ENCODE results near the gene LY9.
A peak's percentile ranks its signal among the peaks of the same experiment; 100 is the strongest.

The LY9 gene

DNA sequence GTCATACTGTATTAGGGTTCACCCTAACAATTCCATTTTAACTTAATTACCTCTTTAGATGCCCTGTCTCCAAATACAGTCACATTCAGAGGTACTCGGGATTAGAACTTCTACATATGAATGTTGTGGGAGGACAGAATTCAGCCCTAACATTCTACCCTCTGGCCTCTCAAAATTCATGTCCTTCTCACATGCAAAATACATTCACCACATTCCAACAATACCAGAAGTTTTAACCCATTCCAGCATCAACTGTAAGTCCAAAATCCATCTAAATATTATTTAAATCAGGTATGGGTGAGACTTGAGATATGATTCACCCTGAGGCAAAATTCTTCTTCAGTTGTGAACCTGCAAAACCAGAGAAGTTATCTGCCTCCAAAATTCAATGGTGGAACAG lies 14.5 kb downstream of the LY9 start:
- Histone ChIP-seq H3K27ac (ENCODE audit: low read length) (no peak overlapping the region), H3K27me3 (ENCODE audit: insufficient read depth, low read length) (no peaks in the 10 kb centered on the region), H3K9ac (ENCODE audit: low read depth, low read length) (0 out of 2 replicates have a peak overlapping the region, but pooled peaks have one; percentile 60), H3K4me1 (ENCODE audit: insufficient read depth, low read length) (peaks cover 20% of the 10 kb centered on the region), H3K4me3 (ENCODE audit: low read length) (peak overlapping the region; percentile 31; the same call in 1 of the 2 replicates), H3K36me3 (ENCODE audit: insufficient read depth, low read depth, low read length) (no peaks in the 10 kb centered on the region), H3K9me3 (ENCODE audit: insufficient read depth, low read depth, low read length) (no peaks in the 10 kb centered on the region)

DNA sequence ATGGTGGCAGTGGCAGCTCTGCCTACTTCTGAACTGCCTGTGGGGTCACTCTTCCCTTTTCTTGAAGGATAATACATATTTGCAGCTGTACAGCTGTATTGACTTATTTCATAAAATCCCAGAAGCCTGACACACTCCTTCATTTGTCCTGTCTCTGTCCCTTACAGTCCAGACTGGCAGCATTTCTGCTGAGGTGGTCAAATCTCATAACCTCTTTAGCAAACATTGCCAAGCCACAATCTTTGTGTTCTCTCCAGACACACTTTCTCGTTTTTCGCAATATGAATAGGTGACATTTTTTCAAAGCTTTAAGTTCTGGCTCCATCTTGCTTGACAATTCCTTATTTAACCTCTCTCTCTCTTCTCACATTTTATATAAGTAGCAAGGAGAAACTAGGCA lies 15.2 kb downstream of the LY9 start:
- Histone ChIP-seq H3K36me3 (ENCODE audit: insufficient read depth, low read depth, low read length) (no peaks in the 10 kb centered on the region), H3K4me3 (ENCODE audit: low read length) (no peak overlapping the region), H3K9ac (ENCODE audit: low read depth, low read length) (no peak overlapping the region), H3K9me3 (ENCODE audit: insufficient read depth, low read depth, low read length) (no peaks in the 10 kb centered on the region), H3K27ac (ENCODE audit: low read length) (no peak overlapping the region), H3K4me1 (ENCODE audit: insufficient read depth, low read length) (peaks cover 20% of the 10 kb centered on the region), H3K27me3 (ENCODE audit: insufficient read depth, low read length) (no peaks in the 10 kb centered on the region)

DNA sequence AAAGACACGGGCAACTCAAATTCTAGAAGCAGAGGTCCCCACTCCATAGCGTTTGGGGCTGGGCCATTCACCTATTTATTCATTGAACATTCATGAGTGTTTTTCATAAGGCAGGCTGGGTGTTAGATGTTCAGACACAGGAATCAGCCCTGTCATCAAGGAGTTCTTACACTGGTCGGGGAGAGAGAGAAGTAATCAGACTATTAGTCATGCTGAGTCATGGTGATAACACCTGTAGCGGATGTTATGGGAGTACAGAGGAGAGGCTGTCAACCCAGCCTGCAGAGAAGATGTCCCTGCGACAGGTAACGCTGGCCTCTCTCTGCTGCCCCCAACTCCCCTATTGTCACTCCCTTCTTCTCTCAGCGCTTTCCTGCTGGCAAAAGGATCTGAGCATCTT lies 17.2 kb downstream of the LY9 start:
- no peaks in the 10 kb centered on the region for H3K36me3 ChIP-seq (ENCODE audit: insufficient read depth, low read depth, low read length)
- no peaks in the 10 kb centered on the region for H3K27me3 ChIP-seq (ENCODE audit: insufficient read depth, low read length)
- H3K4me1 ChIP-seq (ENCODE audit: insufficient read depth, low read length): peaks cover 25% of the 10 kb centered on the region
- H3K27ac ChIP-seq (ENCODE audit: low read length): no peak overlapping the region
- H3K4me3 ChIP-seq (ENCODE audit: low read length): no peak overlapping the region
- no peak overlapping the region for H3K9ac ChIP-seq (ENCODE audit: low read depth, low read length)
- no peaks in the 10 kb centered on the region for H3K9me3 ChIP-seq (ENCODE audit: insufficient read depth, low read depth, low read length)

DNA sequence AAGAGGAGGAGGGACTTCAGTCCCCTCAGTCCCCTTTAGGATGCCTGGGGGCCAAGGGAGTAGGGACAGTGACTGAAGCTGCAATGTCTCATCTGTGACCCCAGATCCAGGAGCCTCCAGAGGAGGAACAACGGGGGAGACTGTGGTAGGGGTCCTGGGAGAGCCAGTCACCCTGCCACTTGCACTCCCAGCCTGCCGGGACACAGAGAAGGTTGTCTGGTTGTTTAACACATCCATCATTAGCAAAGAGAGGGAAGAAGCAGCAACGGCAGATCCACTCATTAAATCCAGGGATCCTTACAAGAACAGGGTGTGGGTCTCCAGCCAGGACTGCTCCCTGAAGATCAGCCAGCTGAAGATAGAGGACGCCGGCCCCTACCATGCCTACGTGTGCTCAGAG lies 18.3 kb downstream of the LY9 start:
- Histone ChIP-seq H3K4me1 (ENCODE audit: insufficient read depth, low read length) (peaks cover 28% of the 10 kb centered on the region), H3K9ac (ENCODE audit: low read depth, low read length) (no peak overlapping the region), H3K36me3 (ENCODE audit: insufficient read depth, low read depth, low read length) (no peaks in the 10 kb centered on the region), H3K27ac (ENCODE audit: low read length) (no peak overlapping the region), H3K27me3 (ENCODE audit: insufficient read depth, low read length) (no peaks in the 10 kb centered on the region), H3K4me3 (ENCODE audit: low read length) (no peak overlapping the region), H3K9me3 (ENCODE audit: insufficient read depth, low read depth, low read length) (no peaks in the 10 kb centered on the region)

DNA sequence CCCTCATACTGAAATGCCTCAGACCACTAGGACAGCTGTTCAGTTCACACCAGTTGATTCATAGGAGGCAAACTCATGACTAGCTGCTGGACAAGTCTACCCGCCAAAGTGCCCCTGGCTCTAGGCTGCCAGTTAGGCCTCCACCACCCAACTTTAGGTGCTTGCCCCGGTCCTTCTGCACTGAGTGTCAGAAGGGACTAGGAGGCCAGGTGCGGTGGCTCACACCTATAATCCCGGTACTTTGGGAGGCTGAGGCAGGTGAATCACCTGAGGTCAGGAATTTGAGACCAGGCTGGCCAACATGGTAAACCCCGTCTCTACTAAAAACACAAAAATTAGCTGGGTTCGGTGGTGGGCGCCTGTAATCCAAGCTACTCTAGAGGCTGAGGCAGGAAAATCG lies 18.9 kb downstream of the LY9 start:
- Histone ChIP-seq H3K4me1 (ENCODE audit: insufficient read depth, low read length) (peaks cover 25% of the 10 kb centered on the region), H3K9ac (ENCODE audit: low read depth, low read length) (no peak overlapping the region), H3K36me3 (ENCODE audit: insufficient read depth, low read depth, low read length) (no peaks in the 10 kb centered on the region), H3K9me3 (ENCODE audit: insufficient read depth, low read depth, low read length) (no peaks in the 10 kb centered on the region), H3K27ac (ENCODE audit: low read length) (no peak overlapping the region), H3K27me3 (ENCODE audit: insufficient read depth, low read length) (no peaks in the 10 kb centered on the region), H3K4me3 (ENCODE audit: low read length) (no peak overlapping the region)

DNA sequence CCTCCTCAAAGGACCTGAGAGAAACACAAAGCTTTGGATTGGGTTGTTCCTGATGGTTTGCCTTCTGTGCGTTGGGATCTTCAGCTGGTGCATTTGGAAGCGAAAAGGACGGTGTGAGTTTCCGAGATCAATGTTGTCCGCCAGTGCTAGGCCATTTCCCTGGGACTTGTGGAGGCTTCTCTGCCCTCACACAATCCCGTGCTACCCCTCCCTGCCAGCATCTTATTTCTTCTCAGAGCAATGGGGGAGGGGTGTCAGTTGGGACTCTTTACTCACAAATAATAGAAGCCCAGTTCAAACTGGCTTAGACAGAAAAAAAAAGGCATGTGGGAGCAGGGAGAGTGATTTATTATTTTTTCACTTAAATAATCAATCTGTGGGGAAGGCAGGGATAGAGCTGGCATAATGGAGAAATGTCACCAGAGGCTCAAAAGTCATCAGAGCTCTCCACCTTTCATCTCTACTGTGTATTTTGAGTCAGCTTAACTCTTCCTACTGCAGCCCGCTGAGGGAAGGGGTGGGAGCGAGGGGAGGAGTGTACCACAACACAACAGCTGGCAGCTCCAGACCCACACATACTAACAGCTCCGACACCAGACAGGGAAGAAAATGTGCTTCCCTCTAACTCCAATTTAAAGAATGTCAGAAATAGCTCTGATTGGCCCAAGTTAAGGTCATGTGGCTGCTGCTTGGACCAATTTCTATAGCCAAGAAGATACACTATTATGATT lies 22.4 kb downstream of the LY9 start:
- Histone ChIP-seq H3K27me3 (ENCODE audit: insufficient read depth, low read length) (no peaks in the 10 kb centered on the region), H3K9me3 (ENCODE audit: insufficient read depth, low read depth, low read length) (no peaks in the 10 kb centered on the region), H3K36me3 (ENCODE audit: insufficient read depth, low read depth, low read length) (no peaks in the 10 kb centered on the region), H3K4me3 (ENCODE audit: low read length) (no peak overlapping the region), H3K4me1 (ENCODE audit: insufficient read depth, low read length) (peaks cover 10% of the 10 kb centered on the region; the same call in 1 of the 2 replicates), H3K27ac (ENCODE audit: low read length) (no peak overlapping the region), H3K9ac (ENCODE audit: low read depth, low read length) (no peak overlapping the region)

DNA sequence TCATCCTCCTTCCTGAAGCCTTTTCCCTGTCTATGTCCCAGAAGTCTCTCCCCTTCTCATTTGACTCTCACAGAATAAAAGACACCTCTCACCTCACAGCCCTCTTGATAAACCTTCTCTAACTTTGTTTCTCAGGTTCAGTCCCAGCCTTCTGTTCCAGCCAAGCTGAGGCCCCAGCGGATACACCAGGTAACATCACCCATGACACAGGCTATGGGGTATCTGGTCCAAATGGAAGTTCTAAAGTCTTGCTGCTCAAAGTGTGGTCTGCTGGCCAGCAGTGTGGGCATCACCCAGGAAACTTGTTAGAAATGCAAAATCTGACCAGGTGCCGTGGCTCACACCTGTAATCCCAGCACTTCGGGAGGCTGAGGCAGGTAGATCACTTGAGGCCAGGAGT lies 23.2 kb downstream of the LY9 start:
- no peaks in the 10 kb centered on the region for H3K36me3 ChIP-seq (ENCODE audit: insufficient read depth, low read depth, low read length)
- H3K4me1 ChIP-seq (ENCODE audit: insufficient read depth, low read length): peaks cover 10% of the 10 kb centered on the region; the same call in 1 of the 2 replicates
- H3K9ac ChIP-seq (ENCODE audit: low read depth, low read length): no peak overlapping the region

DNA sequence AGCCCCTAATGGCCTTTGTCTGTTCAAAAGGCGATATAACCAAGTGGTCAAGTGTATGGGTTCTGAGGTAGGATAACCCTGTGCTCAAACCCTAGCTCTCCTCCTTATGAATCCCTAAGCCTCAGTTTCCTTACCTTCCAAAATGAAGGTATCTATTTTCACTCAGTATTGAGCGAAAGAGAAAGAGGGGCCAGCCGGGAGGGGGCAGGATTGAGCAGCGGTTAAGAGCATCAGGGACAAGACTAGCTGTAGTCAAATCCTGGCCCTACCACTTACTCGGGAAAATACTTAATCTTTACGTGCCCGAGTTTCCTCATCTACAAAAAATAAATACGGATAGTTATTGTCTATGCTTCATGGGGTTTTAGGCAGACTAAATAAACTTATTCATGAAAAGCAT lies 25.7 kb downstream of the LY9 start:
- Histone ChIP-seq H3K9me3 (ENCODE audit: insufficient read depth, low read depth, low read length) (no peaks in the 10 kb centered on the region), H3K36me3 (ENCODE audit: insufficient read depth, low read depth, low read length) (no peaks in the 10 kb centered on the region), H3K4me1 (ENCODE audit: insufficient read depth, low read length) (peaks cover 10% of the 10 kb centered on the region; the same call in 1 of the 2 replicates), H3K27ac (ENCODE audit: low read length) (no peak overlapping the region), H3K27me3 (ENCODE audit: insufficient read depth, low read length) (no peaks in the 10 kb centered on the region), H3K4me3 (ENCODE audit: low read length) (no peak overlapping the region), H3K9ac (ENCODE audit: low read depth, low read length) (no peak overlapping the region)

More for the DNA sequence above, 23.2 kb downstream of the LY9 start:
- no peak overlapping the region for H3K4me3 ChIP-seq (ENCODE audit: low read length)
- no peaks in the 10 kb centered on the region for H3K9me3 ChIP-seq (ENCODE audit: insufficient read depth, low read depth, low read length)
- H3K27ac ChIP-seq (ENCODE audit: low read length): no peak overlapping the region
- no peaks in the 10 kb centered on the region for H3K27me3 ChIP-seq (ENCODE audit: insufficient read depth, low read length)

DNA sequence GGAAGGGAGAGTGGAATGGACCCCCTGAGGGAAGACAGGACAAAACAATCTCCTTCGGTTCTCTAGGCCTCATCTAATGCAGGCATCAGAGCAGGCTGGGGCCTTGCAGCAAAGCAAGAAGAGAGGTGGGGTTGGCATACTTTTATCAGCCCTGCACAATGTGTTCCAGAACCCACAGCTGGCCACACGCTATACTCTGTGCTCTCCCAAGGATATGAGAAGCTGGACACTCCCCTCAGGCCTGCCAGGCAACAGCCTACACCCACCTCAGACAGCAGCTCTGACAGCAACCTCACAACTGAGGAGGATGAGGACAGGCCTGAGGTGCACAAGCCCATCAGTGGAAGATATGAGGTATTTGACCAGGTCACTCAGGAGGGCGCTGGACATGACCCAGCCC lies 27.3 kb downstream of the LY9 start:
- Histone ChIP-seq H3K9ac (ENCODE audit: low read depth, low read length) (no peak overlapping the region), H3K9me3 (ENCODE audit: insufficient read depth, low read depth, low read length) (no peaks in the 10 kb centered on the region), H3K27me3 (ENCODE audit: insufficient read depth, low read length) (no peaks in the 10 kb centered on the region), H3K27ac (ENCODE audit: low read length) (no peak overlapping the region), H3K36me3 (ENCODE audit: insufficient read depth, low read depth, low read length) (no peaks in the 10 kb centered on the region), H3K4me3 (ENCODE audit: low read length) (no peak overlapping the region), H3K4me1 (ENCODE audit: insufficient read depth, low read length) (peaks cover 4% of the 10 kb centered on the region; the same call in 1 of the 2 replicates)

DNA sequence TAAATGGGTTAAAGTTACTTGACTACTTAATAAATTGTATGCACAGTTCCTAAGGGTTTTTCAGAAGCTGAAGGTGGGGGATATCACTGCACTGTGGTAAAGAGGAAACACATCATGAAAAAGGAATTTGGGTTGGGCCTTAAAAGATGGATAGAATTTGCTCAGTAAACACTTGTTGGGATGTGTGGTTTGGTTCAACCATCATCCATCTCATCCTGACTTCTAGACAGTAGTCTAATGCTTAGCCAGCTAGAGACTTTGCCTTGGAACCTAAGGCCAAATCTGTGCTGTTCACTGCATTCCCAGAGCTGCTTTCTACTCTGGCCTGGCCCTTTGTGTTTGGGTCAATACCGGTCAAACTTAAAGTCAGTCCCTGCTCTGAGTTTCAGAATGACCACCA lies 30.6 kb downstream of the LY9 start:
- Histone ChIP-seq H3K9me3 (ENCODE audit: insufficient read depth, low read depth, low read length) (no peaks in the 10 kb centered on the region), H3K27ac (ENCODE audit: low read length) (no peak overlapping the region), H3K36me3 (ENCODE audit: insufficient read depth, low read depth, low read length) (no peaks in the 10 kb centered on the region), H3K9ac (ENCODE audit: low read depth, low read length) (no peak overlapping the region), H3K27me3 (ENCODE audit: insufficient read depth, low read length) (no peaks in the 10 kb centered on the region), H3K4me3 (ENCODE audit: low read length) (no peak overlapping the region), H3K4me1 (ENCODE audit: insufficient read depth, low read length) (no peaks in the 10 kb centered on the region)

DNA sequence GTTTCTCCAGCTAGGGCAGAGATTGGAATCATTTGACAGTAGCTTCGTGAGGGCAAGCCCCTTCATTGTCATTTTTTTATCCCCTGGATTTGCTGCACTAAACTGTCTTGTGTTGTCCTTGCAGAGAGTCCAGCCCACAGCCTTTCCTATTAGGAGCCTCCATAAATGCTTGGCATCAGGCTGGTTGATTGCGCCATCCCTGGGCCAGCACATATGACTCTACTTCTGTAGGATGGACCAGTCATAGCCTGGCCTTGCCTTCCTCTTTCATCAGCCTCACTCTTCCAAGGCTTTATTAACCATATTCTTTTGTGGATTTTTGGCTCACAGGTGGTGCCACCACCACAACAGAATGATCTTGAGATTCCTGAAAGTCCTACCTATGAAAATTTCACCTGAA lies 31.4 kb downstream of the LY9 start:
- Histone ChIP-seq H3K4me3 (ENCODE audit: low read length) (no peak overlapping the region), H3K27ac (ENCODE audit: low read length) (no peak overlapping the region), H3K4me1 (ENCODE audit: insufficient read depth, low read length) (no peaks in the 10 kb centered on the region), H3K9ac (ENCODE audit: low read depth, low read length) (no peak overlapping the region), H3K9me3 (ENCODE audit: insufficient read depth, low read depth, low read length) (no peaks in the 10 kb centered on the region), H3K36me3 (ENCODE audit: insufficient read depth, low read depth, low read length) (no peaks in the 10 kb centered on the region), H3K27me3 (ENCODE audit: insufficient read depth, low read length) (no peaks in the 10 kb centered on the region)

DNA sequence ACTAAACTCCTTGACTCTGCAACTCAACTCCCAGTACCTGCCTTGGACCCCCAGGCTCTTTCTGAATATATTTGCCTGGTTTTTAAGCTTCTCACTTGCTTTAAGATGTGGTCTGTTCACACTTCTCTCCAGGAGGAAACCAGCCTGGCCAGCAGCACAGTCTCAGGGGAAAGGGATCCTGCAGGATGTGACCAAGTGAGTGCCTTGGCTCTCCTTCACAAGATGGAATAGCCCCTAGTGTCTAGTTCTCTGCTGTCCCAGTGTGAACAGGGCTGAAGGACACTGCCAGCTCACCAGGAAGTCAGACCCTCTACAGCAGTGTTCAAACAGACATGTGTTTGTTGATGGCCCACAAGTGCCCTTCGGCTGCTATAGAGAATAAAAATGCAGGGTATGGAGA lies 33.8 kb downstream of the LY9 start:
- Histone ChIP-seq H3K9me3 (ENCODE audit: insufficient read depth, low read depth, low read length) (no peaks in the 10 kb centered on the region), H3K36me3 (ENCODE audit: insufficient read depth, low read depth, low read length) (no peaks in the 10 kb centered on the region), H3K4me1 (ENCODE audit: insufficient read depth, low read length) (0 out of 2 replicates have a peak, but pooled peaks cover 3% of the 10 kb centered on the region), H3K4me3 (ENCODE audit: low read length) (no peak overlapping the region), H3K27ac (ENCODE audit: low read length) (no peak overlapping the region), H3K9ac (ENCODE audit: low read depth, low read length) (no peak overlapping the region), H3K27me3 (ENCODE audit: insufficient read depth, low read length) (no peaks in the 10 kb centered on the region)

Measured in iPS-20b (cell line).